ENCODE measurements around the gene DUT.

- TF ChIP-seq TCF3 (CRISPR knock-in tag; IDR thresholded peaks at IDR 0.05), result no peak
- TF ChIP-seq ZNF695 (CRISPR knock-in tag; IDR thresholded peaks at IDR 0.05), result no peak
- no peak for TF ChIP-seq ELK1 (CRISPR knock-in tag; IDR thresholded peaks at IDR 0.05)
- no peak for TF ChIP-seq ATF1 (CRISPR knock-in tag; IDR thresholded peaks at IDR 0.05)
- no peak for TF ChIP-seq ATF1 (tag; IDR thresholded peaks at IDR 0.05)
- no peak for TF ChIP-seq FOXP4 (CRISPR knock-in tag; IDR thresholded peaks at IDR 0.05; ENCODE audit: borderline replicate concordance)
- no peak for TF ChIP-seq GTF2A2 (tag; IDR thresholded peaks at IDR 0.05)
- TF ChIP-seq MEF2A (IDR thresholded peaks at IDR 0.05; ENCODE audit: control insufficient read depth, low read depth, low read length), result no peak
- no peak for TF ChIP-seq ZNF354B (CRISPR knock-in tag; IDR thresholded peaks at IDR 0.05)
- no peak for TF ChIP-seq MCM5 (IDR thresholded peaks at IDR 0.05; ENCODE audit: low read depth)
- no peak for TF ChIP-seq RUNX1 (IDR thresholded peaks at IDR 0.05; ENCODE audit: low read depth)
- TF ChIP-seq, protein P1, sequence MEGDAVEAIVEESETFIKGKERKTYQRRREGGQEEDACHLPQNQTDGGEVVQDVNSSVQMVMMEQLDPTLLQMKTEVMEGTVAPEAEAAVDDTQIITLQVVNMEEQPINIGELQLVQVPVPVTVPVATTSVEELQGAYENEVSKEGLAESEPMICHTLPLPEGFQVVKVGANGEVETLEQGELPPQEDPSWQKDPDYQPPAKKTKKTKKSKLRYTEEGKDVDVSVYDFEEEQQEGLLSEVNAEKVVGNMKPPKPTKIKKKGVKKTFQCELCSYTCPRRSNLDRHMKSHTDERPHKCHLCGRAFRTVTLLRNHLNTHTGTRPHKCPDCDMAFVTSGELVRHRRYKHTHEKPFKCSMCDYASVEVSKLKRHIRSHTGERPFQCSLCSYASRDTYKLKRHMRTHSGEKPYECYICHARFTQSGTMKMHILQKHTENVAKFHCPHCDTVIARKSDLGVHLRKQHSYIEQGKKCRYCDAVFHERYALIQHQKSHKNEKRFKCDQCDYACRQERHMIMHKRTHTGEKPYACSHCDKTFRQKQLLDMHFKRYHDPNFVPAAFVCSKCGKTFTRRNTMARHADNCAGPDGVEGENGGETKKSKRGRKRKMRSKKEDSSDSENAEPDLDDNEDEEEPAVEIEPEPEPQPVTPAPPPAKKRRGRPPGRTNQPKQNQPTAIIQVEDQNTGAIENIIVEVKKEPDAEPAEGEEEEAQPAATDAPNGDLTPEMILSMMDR (IDR thresholded peaks at IDR 0.05 in 2 of 3, conservative IDR thresholded peaks at IDR 0.05 in 1 of 3; ENCODE audit: insufficient read depth in 2 of 3, low read depth in 1 of 3, low read length in 3 of 3), result no peak
- no peak for TF ChIP-seq ESRRB (CRISPR knock-in tag; IDR thresholded peaks at IDR 0.05; ENCODE audit: borderline replicate concordance)
These were observed 47.7 kb upstream of the DUT start for GRCh38 chr15:48283396-48284145.

All from K562 (cell line).